Hypothalamus (tissue), 51 donors: ENCODE data around the gene RAD51B.

Experiments used
- DNase-seq, 51 donors: peaks; one replicate each; lab custom pipeline; 2025; lab: John Stamatoyannopoulos, UW

RAD51B gene

DNA sequence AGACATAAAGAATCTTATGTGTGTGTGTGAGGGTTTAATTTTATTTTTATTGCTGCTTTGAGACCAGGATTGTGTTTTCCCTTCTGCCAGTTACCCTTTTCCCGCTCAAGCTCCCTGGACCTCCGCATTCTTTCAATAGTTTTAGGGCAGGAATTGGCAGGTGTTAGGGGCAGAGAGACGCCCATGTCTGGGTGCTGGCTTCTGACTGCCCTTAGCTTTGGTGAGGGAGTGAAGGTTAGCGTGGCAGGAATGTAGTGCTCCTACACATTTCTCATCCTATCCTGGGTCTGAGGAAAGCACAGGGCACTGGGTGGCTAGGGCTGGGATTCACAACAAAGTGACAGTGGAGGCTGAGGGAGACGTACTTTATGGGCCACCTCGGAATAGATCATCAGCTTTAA is 545.2 kb downstream of the RAD51B start:
- DNase-seq, result peak in 2 of 51 donors; percentile 6 to 43

- DNase-seq, result no peak
These were observed 545.6 kb downstream of the RAD51B start for GRCh38 chr14:68365228-68365627.

DNA sequence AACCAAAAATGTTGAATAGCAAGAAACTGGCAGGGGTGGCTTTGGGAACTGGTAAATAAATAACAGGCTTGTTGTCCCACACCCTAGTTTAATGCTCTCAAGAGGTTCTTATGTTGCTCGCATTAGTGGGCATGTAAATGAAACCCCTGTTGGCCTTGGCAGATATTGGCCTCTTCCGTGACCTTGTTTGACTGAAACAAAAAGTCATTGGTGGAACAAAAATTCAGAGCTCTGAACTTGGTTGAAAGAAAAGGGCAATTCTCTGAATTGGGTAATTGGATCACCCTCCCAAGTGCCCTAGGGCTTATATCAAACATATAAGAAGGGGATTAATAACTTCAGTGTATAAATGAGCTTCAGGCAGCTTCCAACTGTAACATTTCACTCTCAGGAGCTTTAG is 547.1 kb downstream of the RAD51B start:
- no peak for DNase-seq

DNA sequence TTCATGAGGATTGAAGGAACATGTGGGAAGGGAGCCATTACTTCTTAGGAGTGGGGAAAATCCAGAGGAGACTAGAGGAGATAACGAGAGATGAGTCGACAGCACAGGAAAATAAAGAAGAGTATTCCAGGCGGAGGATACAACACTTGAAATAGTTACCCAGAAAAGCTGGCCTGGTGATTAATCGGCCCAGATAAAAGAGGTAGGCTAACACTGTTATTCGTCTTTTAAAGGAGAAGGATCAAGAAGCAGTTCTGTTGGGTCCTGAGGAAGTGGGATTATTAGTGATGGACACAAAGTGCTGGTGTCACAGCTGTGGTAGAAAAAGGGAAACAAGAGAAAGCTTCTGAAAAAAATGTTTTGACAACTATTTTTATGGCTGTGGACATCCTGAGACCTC is 548.0 kb downstream of the RAD51B start:
- DNase-seq, result no peak

GRCh38 chr14:68368850-68369249 is 549.3 kb downstream of the RAD51B start:
- DNase-seq, result no peak

DNA sequence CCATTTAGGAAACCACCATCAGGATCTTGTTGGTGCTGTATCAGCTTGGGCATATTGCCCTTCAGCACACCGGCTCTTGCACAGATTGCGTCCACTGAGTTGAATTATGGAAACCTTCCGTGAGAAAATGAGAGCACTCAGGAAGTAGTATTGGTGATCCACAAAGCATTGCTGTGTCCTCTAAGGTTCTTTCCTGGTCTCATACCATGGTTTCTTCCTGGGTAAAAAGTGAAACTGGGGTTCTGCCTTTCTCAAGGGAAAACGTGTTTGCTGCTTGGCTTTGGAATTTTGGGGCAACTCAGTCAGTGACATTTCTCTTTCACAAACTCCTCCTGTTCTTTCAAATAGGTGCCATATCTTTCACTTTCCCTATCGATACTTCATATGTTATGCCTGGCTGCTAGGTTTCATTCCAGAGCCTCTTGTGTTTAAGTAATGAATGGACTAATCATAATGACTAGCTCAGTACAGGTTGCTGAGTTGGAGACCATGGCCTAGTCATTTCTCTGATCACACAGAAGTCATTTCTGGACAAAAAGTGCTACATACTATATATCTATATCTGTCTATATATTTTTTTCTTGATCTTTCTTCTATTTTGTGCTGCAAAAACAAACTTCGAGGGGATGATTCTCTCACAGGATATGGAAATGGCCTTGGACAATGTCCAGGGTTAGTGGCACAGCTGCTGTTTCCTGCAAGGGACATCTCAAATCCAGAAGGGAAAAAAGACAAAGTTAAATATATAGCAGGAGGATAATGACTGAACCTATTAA is 549.9 kb downstream of the RAD51B start:
- DNase-seq, result no peak

GRCh38 chr14:68370057-68370360 is 550.4 kb downstream of the RAD51B start:
- no peak for DNase-seq

GRCh38 chr14:68372368-68372767 is 552.8 kb downstream of the RAD51B start:
- DNase-seq, result no peak

GRCh38 chr14:68373124-68373646 is 553.6 kb downstream of the RAD51B start:
- DNase-seq, result no peak

DNA sequence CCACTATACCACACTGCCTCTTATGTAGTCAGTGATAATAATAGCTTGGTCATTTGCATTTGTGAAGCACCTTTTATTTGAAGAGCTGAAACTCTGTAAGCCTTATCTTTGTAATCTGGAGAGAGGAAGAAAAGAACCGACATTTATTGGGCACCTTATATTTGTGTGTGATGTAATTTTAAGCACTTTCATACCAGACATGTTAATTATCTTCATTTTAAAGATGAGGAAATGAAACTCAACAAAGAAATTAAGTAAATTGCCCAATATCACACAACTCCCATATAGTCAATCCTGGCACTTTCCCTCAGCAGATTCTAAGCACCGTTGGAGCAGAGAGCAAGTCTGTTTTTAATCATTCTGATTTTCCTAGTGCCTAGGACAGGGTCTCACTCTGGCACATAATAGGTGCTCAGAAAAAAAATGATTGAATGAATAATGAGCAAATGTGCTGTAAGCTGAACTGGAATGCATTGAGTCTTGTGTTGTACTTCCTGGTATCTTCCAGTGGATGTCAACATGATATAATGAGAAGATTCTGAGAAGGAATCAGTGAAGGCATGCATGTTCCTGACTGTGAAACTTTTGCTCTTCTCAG is 554.4 kb downstream of the RAD51B start:
- DNase-seq, result no peak

DNA sequence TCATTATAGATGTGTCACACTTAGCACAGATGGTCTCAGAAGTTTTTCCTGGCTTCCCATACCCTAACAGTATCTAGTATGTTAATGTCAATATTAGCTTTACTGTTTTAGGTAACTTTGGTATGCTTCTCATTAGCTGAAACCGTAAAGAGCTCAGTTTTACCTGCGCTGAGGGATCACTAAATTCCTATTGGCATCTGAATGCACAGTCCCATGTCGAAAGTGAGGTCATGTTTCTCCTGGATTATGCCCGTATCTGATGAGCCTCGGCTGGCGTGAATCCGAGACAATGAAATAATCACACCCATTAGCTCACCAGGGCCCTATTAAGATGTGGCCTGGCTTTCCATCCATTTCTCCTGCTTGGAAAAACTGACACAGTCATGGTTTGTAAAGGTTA is 555.1 kb downstream of the RAD51B start:
- no peak for DNase-seq

- DNase-seq, result no peak
These were observed 555.8 kb downstream of the RAD51B start for GRCh38 chr14:68375376-68375775.

DNA sequence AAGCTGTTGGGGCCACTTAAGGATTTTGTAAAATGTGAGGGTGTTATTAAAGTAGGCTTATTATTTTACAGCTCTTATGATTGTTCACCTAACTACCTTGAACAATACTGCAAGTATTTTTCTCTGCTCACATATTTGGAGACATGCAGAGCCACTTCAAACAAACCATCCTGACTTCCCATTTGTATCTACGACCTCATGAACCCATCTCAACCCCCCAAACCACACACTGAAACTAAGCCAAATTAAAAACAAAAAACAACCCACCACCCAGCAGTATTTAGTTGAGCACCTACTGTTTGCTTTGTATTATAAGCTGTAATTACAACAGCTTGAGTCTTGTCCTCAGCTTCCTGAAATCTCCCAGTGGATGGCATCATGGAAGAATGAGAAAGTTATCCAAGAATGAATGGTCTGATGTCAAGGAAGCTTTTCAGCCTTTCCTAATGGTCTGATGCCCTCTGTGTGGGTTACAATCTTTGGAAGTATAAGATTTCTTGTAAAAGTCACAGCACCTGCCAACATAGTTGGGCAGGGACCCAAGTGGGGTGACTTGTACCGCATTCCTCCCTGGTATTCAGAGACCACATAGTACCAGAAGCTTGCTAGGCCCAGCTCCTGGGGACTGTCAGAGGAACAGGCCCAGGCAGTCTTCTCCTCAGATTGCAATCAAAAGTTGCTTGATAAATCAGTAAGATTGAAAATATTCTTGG is 556.6 kb downstream of the RAD51B start:
- no peak for DNase-seq

- DNase-seq, result no peak
These were observed 557.4 kb downstream of the RAD51B start for GRCh38 chr14:68377006-68377405.

GRCh38 chr14:68377459-68377858 is 557.9 kb downstream of the RAD51B start:
- peak in 43 of 51 donors; percentile 5 to 87 (median 62) for DNase-seq

GRCh38 chr14:68379510-68380328 is 560.1 kb downstream of the RAD51B start:
- no peak for DNase-seq

- no peak for DNase-seq
These were observed 560.8 kb downstream of the RAD51B start for GRCh38 chr14:68380329-68380741.

DNA sequence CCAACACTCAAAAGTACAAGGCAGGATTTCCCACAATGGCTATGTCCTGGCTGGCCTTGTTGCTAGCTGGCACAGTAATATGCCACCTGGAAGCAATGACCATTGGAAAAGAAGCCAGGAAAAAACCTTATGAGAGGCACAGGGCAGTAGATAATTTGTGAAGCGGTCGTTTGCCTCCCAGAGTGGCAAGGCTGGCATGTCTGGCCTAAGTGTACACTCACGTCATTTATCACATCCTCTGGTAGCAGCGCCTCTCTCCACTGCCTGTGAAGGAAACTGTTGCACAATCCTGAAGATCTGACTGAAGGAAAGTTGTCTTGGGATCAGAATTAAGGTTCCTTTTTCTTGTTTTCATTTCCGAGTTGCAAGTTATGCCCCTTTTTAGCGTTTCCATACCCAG is 564.8 kb downstream of the RAD51B start:
- DNase-seq, result peak in 18 of 51 donors; percentile 9 to 50 (median 24)

GRCh38 chr14:68384881-68385280 is 565.3 kb downstream of the RAD51B start:
- peak in 1 of 51 donors; percentile 14 for DNase-seq

DNA sequence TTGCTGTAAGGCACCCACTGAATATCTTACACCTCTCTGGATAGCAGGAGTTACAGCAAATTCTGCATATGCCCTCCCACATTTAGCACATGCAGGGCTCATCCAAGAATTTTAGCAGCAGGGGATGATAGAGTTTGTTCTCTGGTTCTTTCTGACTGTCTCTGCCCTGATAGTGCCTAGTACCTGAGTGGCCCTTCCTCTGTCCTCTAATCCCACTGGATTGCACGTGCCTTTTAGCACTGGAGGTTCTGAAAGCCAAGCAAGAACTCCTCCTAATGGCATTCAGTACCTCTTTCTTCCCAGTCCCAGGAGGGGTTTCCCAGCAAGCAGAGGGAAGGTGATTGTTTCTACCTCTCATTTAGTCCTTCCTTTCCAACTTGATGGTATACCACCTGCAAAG is 566.9 kb downstream of the RAD51B start:
- DNase-seq, result no peak
